GM12801 (cell line): ENCODE measurements around the gene PCYT1A.

Experiments used
- TF ChIP-seq, protein P1 (sequence below): IDR thresholded peaks from one replicate; pipeline ENCODE4 v1.5.1; 2011; ENCODE audit warnings: control low read depth; ENCODE audit not compliant: insufficient read length; ENCODE audit errors: extremely low read depth

Gene PCYT1A

DNA sequence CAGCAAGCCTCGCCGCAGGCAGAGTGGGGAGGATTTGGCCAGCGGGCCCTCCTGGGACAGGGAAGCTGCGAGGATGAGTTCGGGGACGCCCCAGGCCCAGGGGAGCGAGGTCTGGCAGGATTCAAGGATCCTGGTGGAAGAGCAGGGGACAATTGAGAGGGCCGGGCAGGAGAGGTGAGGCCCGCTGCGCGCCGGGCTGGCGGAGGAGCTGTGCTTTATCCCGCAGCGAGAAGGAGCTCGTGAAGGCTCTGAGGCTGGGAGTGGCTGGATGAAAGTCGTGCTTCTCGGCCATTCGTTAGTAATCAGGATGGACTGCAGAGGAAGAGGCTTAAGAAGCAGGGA, 67.6 kb downstream of the PCYT1A start:
- TF ChIP-seq, protein P1, sequence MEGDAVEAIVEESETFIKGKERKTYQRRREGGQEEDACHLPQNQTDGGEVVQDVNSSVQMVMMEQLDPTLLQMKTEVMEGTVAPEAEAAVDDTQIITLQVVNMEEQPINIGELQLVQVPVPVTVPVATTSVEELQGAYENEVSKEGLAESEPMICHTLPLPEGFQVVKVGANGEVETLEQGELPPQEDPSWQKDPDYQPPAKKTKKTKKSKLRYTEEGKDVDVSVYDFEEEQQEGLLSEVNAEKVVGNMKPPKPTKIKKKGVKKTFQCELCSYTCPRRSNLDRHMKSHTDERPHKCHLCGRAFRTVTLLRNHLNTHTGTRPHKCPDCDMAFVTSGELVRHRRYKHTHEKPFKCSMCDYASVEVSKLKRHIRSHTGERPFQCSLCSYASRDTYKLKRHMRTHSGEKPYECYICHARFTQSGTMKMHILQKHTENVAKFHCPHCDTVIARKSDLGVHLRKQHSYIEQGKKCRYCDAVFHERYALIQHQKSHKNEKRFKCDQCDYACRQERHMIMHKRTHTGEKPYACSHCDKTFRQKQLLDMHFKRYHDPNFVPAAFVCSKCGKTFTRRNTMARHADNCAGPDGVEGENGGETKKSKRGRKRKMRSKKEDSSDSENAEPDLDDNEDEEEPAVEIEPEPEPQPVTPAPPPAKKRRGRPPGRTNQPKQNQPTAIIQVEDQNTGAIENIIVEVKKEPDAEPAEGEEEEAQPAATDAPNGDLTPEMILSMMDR, result no peak

DNA sequence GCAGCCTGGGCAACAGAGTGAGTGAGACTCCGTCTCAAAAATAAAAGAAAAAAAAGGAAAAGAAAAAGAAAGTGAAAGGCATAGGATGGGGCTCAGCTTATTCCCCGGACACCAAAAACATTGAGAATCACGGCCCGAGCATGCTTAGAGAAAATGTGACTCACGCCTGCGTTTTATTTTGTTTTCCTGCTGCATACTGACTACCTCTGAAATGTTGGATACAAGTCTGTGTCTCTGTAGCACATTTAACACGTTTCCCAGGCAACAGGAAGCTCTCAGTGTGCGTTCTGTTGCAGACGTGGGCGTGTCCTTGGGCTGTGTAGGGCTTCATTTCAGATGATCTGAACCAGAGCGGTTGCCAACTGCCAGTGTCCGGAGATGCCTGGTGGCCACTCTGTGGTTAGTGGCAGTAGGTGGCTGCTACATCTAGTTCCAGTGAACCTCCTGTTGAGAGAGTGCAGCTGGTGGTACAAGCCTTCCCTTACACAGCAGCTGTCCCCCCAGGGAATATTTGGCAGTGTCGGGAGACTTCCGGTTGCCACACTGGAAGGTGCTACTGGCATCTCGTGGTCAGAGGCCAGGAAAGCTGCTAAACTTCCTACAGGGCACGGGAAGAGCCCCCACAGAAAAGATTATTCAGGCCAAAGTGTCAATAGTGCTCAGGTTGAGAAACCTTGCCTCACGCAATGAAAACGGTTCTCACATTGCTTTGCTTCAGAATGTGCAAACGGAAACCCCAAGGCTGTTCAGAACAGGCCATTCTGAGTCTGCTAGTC, 68.1 kb downstream of the PCYT1A start:
- TF ChIP-seq, protein P1, result no peak

DNA sequence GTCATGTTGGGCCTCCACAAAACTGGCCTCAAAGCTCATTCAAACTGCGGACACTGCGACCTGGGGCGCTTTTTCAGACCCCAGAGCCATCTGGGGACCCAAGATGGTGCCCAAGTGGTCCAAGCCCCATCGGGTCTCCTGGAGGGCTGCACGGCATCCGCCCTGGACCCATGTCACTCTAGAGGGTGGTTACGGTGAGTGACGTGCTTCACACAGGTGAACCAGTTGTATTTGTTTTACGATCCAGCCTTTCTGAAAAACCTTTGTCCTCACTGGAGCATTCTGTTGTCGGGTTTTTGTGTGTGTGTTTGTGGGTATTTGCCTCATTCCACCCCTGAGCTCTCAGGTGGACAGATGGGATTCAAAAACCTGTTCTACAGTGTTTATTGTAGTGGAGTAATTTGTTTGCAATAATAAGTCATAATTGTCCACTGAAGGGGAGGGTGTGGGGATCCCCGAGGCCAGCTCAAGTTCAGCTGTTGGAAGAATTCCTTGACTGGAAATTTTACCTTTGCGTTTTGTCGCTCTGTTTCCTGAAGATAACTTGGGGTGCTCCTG, 69.3 kb downstream of the PCYT1A start:
- TF ChIP-seq, protein P1, result no peak

DNA sequence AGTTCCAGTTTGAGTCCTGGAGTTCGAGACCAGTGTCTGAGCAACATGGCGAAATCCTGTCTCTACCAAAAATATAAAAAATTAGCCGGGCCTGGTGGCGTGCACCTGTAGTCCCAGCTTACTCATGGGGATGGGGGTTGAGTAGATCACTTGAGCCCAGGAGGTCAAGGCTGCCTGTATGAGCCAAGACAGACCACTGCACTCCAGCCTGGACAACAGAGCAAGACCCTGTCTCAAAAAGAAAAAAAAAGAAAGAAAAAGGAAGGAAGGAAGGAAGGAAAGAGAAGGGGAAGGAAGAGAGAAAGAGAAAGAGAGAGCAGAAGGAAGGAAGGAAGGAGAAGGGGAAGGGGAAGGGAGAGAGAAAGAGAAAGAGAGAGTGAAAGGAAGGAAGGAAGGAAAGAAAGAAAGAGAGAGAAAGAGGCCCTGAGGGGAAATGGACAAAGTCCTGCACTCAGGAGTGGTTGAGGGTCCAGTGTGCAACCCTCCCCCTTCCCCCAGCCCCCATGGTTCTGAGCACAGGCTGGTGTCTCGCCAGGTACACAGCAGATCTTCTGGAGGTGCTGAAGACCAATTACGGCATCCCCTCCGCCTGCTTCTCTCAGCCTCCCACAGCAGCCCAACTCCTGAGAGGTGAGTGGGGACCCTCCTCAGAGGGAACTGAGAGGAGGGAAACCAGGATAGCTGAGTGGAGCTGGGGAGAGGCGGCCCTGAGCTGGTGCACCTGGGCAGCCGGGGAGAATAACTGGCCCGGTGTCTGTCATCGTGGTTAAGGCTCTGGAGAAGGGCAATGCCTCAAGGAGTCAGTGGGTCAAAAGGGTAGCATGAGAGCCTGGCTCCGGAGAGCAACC, 70.0 kb downstream of the PCYT1A start:
- TF ChIP-seq, protein P1, result no peak

DNA sequence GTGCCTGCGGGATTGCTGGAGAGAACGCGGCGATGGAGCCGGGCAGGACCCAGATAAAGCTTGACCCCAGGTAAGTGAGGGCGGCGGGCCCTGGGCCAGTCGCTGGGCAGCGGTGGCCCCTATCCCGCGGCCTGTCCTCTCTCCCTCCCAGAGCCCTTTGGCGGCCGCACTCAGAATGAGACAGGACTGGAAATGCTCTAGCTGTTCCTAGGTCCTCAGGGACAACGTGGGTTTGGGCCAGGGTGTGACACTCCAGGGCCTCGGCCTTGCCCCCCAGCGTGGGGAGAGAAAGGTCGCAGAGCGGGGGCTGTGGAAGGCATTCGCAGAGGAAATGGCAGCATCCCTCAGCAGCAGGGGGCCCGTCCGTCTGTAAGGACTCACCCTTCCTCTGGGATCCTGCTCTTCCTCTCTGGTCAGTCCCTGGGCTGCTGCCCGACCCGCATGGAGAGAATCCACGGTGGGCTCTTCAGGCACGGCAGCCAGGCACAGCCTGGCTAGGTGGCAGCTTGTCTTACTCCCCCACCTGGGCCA, 70.8 kb downstream of the PCYT1A start:
- TF ChIP-seq, protein P1, result no peak

DNA sequence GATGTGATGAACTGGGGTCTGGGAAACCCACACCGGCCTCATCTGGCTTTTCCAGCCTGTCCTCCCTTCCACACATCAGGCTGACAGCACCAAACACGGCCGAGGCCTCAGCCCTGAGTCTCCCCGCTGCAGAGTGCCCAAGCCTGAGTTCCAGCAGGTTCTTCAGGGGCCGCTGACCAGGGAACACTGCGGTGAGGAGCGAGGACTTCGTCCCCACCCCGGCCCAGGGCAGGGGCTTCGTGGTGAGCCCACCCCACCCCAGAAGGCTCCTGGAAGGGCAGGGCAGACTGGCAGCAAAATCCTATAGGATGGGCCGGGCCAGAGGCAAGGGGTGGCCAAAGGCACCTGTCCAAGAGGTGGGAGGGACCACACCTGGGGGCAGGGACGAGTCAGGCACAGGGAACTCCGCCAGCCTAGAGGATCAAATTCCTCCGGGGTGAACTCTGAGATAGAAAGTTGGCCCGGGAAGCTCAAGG, 71.4 kb downstream of the PCYT1A start, which contains the start of gene SLC51A:
Gene SLC51A, plus strand, starts transcription at position 446 of the 476 bp plus-strand sequence. CDS start 179 bp downstream, outside the sequence.
- TF ChIP-seq, protein P1, result no peak

DNA sequence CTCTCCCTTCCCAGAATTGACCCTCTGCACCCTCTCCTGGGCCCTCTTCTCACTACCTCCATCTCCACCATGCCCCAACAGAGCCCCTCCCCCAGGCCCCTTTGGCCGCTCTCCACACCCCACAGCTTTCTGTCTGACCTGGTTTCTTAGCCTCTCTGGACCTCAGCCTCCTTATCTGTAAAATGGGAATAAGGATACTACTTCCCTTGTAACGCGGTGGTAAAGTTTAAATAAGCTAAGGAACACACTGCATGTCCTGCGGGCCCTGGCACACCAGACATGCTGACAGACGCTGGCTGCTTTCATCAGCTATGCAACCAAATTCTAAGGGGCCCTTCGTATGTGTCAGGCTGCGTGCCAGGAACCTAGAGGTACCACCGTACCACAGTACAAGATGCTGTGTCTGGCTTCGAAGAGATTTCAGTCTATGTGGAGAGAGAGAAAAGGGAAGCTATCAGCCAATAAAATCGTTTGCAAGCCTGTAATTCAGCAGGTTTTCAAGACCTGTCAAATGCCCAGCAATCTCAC, 72.0 kb downstream of the PCYT1A start:
- TF ChIP-seq, protein P1, result no peak
